Endodermal cell (in vitro differentiated cells): ENCODE results near the gene CSTB. TPM values are rescaled to one million over a fixed set of nuclear protein-coding genes. Genes with fewer than 3 reads are reported as not detected.
A peak's percentile ranks its signal among the peaks of the same experiment; 100 is the strongest.

Experiments
- DNase-seq: peaks from one replicate; pipeline ENCODE4 v3.0.0-alpha.2; 2017
- H3K27ac ChIP-seq: 2 replicates; pipeline ENCODE4 v1.5.1; 2013; ENCODE audit warnings: mild to moderate bottlenecking, low read depth, low read length, moderate library complexity
- H3K27me3 ChIP-seq: 2 replicates; pipeline ENCODE4 v1.6.1; 2013; ENCODE audit warnings: mild to moderate bottlenecking, low read length, moderate library complexity; ENCODE audit not compliant: insufficient read depth, control insufficient read depth, poor library complexity, severe bottlenecking
- H3K36me3 ChIP-seq: 2 replicates; pipeline ENCODE4 v1.7.0; 2013; ENCODE audit warnings: mild to moderate bottlenecking, low read length, moderate library complexity; ENCODE audit not compliant: control insufficient read depth, insufficient read depth
- H3K4me1 ChIP-seq: one replicate; pipeline ENCODE4 v1.7.0; 2013; ENCODE audit warnings: low read length; ENCODE audit not compliant: control insufficient read depth, insufficient read depth
- H3K4me3 ChIP-seq: 2 replicates; pipeline ENCODE4 v1.5.1; 2013; ENCODE audit warnings: mild to moderate bottlenecking, low read length, moderate library complexity
- H3K9ac ChIP-seq: 2 replicates; pipeline ENCODE4 v1.6.1; 2013; ENCODE audit warnings: mild to moderate bottlenecking, low read length, moderate library complexity; ENCODE audit not compliant: poor library complexity, severe bottlenecking; ENCODE audit errors: extremely low read depth
- H3K9me3 ChIP-seq: 2 replicates; pipeline ENCODE4 v1.6.1; 2013; ENCODE audit warnings: mild to moderate bottlenecking, low read length, moderate library complexity; ENCODE audit not compliant: control insufficient read depth
- H3K27ac Mint-ChIP-seq: 2 replicates; pipeline ENCODE4 v1.8.0; 2020; ENCODE audit warnings: mixed read lengths
- H3K27me3 Mint-ChIP-seq: 2 replicates; pipeline ENCODE4 v1.8.0; 2021; ENCODE audit warnings: mild to moderate bottlenecking, mixed read lengths; ENCODE audit not compliant: insufficient read depth
- H3K36me3 Mint-ChIP-seq: 2 replicates; pipeline ENCODE4 v1.8.0; 2020; ENCODE audit warnings: low read depth, mixed read lengths
- H3K4me1 Mint-ChIP-seq: 2 replicates; pipeline ENCODE4 v1.8.0; 2020; ENCODE audit warnings: mixed read lengths
- H3K4me3 Mint-ChIP-seq: 2 replicates; pipeline ENCODE4 v1.8.0; 2020; ENCODE audit warnings: mild to moderate bottlenecking, moderate library complexity, mixed read lengths
- H3K9me3 Mint-ChIP-seq: 2 replicates; pipeline ENCODE4 v1.8.0; 2020; ENCODE audit warnings: mild to moderate bottlenecking, mixed read lengths
- WGBS, 2 experiments: methylation state at CpG; one replicate each; pipeline versions ENCODE4 v1.1.5 to v1.1.7; 2013; ENCODE audit warnings: missing lambda C conversion rate in 2 of 2, mixed read lengths in 1 of 2; ENCODE audit not compliant: insufficient coverage in 1 of 2, insufficient read length in 1 of 2; 5-methylcytosine and 5-hydroxymethylcytosine counted together
- total RNA-seq, 2 donors: library from RNA; stranded (reverse); fragmentation: NEBNext Ultra II Directional in 1 of 2; extraction: Animal tissue kit (Norgen Biotek cat#: 25700) in 1 of 2; gene quantifications; 2 replicates in 1 of 2; 3 replicates in 1 of 2; pipeline ENCODE4 v1.2.1, GENCODE V29; 2021
- TF ChIP-seq, protein P1 (sequence below): fragments of 200-600 bp; sonication (generic); conservative IDR thresholded peaks from 2 replicates; pipeline ENCODE4 v1.5.0; 2021; ENCODE audit warnings: antibody characterized with exemption, mild to moderate bottlenecking

CSTB gene
- total RNA-seq, 2 donors from 2014 or later: 50.0 to 54.5 TPM

DNA sequence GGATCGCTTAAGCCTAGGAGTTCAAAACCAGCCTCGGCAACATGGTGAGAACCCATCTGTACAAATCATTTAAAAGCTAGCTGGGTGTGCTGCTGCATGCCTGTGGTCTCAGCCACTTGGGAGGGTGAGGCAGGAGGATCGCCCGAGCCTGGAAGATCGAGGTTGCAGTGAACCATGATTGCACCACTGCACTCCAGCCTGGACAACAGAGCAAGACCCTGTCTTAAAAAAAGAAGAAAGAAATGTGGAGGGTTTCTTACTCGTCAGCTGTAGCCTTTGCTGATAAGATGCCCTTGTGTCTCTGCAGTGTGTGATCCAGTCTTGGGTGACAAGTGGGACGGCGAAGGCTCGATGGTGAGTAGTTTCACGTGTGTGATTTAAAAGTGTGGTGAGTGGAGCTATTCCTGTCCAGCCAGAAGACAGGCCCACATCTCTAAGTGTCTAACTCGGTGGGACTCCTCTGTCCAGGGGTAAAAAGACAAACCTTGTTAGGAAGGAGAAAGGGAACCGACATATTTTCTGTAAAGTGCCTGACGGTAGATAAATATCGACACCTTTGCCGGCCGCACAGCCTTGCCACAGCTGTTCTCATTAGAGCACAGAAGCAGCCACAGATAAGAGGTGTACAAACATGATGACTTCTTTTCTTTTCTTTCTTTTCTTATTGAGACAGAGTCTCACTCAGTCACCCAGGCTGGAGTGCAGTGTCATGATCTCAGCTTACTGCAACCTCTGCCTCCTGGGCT, 30.2 kb downstream of the CSTB start:
- Histone ChIP-seq H3K9me3 (no peaks in the 10 kb centered on the region), H3K27me3 (no peaks in the 10 kb centered on the region), H3K4me1 (no peaks in the 10 kb centered on the region), H3K36me3 (peaks cover 26% of the 10 kb centered on the region), H3K9ac (no peak overlapping the region), H3K27ac (no peak overlapping the region), H3K4me3 (no peak overlapping the region)
- 95 to 99% methylated on average over 16 of the region's 16 CpGs for WGBS, 2 experiments
- no peak for DNase-seq
- H3K36me3 Mint-ChIP-seq: peaks cover 38% of the 10 kb centered on the region
- H3K27ac Mint-ChIP-seq: peak overlapping the region; percentile 33
- H3K4me1 Mint-ChIP-seq: no peaks in the 10 kb centered on the region
- TF ChIP-seq, protein P1, sequence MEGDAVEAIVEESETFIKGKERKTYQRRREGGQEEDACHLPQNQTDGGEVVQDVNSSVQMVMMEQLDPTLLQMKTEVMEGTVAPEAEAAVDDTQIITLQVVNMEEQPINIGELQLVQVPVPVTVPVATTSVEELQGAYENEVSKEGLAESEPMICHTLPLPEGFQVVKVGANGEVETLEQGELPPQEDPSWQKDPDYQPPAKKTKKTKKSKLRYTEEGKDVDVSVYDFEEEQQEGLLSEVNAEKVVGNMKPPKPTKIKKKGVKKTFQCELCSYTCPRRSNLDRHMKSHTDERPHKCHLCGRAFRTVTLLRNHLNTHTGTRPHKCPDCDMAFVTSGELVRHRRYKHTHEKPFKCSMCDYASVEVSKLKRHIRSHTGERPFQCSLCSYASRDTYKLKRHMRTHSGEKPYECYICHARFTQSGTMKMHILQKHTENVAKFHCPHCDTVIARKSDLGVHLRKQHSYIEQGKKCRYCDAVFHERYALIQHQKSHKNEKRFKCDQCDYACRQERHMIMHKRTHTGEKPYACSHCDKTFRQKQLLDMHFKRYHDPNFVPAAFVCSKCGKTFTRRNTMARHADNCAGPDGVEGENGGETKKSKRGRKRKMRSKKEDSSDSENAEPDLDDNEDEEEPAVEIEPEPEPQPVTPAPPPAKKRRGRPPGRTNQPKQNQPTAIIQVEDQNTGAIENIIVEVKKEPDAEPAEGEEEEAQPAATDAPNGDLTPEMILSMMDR: no peak
- H3K9me3 Mint-ChIP-seq: no peaks in the 10 kb centered on the region
- H3K4me3 Mint-ChIP-seq: no peak overlapping the region
- H3K27me3 Mint-ChIP-seq: no peaks in the 10 kb centered on the region

- no peak overlapping the region for H3K9ac ChIP-seq
- no peak overlapping the region for H3K27ac Mint-ChIP-seq
- H3K27me3 ChIP-seq: no peaks in the 10 kb centered on the region
- H3K4me1 ChIP-seq: no peaks in the 10 kb centered on the region
- peaks cover 5% of the 10 kb centered on the region for H3K4me1 Mint-ChIP-seq
- no peaks in the 10 kb centered on the region for H3K27me3 Mint-ChIP-seq
- no peak overlapping the region for H3K4me3 Mint-ChIP-seq
- TF ChIP-seq, protein P1: no peak
- WGBS, 2 experiments: 95% methylated on average over 18 of the region's 18 CpGs
- no peaks in the 10 kb centered on the region for H3K9me3 Mint-ChIP-seq
- H3K36me3 ChIP-seq: peaks cover 19% of the 10 kb centered on the region
- H3K4me3 ChIP-seq: no peak overlapping the region
- H3K36me3 Mint-ChIP-seq: peaks cover 28% of the 10 kb centered on the region
- DNase-seq: no peak
- H3K27ac ChIP-seq: no peak overlapping the region
- H3K9me3 ChIP-seq: no peaks in the 10 kb centered on the region
These were observed 31.4 kb downstream of the CSTB start for GRCh38 chr21:43744725-43745124.

DNA sequence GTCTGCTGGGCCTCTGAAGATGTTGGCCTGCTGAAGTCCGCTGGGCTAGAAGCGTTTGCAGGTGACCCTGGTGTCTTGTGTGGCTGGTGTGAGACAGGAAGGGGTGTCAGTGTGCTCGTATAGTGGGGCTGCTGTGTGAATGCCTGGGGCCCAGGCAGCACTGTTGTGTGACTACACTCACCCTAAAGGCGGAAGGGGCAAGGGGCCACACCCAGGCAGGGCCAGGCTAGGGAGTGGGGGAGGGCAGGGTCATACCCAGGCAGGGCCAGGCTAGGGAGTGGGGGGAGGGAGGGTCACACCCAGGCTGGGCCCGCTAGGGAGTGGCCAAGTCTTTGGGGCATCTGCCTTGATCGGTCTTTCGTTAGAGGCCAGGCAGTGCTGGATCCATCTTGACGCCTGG, 32.2 kb downstream of the CSTB start:
- TF ChIP-seq, protein P1: no peak
- peaks cover 28% of the 10 kb centered on the region for H3K36me3 Mint-ChIP-seq
- H3K4me3 ChIP-seq: no peak overlapping the region
- no peak overlapping the region for H3K27ac ChIP-seq
- H3K4me1 ChIP-seq: no peaks in the 10 kb centered on the region
- H3K9me3 Mint-ChIP-seq: no peaks in the 10 kb centered on the region
- peaks cover 19% of the 10 kb centered on the region for H3K36me3 ChIP-seq
- H3K4me3 Mint-ChIP-seq: no peak overlapping the region
- no peaks in the 10 kb centered on the region for H3K27me3 ChIP-seq
- H3K9me3 ChIP-seq: no peaks in the 10 kb centered on the region
- peaks cover 5% of the 10 kb centered on the region for H3K4me1 Mint-ChIP-seq
- no peak for DNase-seq
- H3K9ac ChIP-seq: no peak overlapping the region
- no peak overlapping the region for H3K27ac Mint-ChIP-seq
- 92 to 94% methylated on average over 6 to 8 of the region's 8 CpGs for WGBS, 2 experiments
- no peaks in the 10 kb centered on the region for H3K27me3 Mint-ChIP-seq
